GM20431 (cell line): ENCODE results near the gene CILP2.

Source experiments
- in situ Hi-C: fragments of 300-500 bp; cut with MseI, MboI; formaldehyde crosslinking; loops from one replicate; pipeline ENCODE4 v1.15.0; 2020; ENCODE audit warnings: low sequenced_read_pairs; ENCODE audit not compliant: unreplicated experiment

Gene CILP2

GRCh38 chr19:19502808-19503602, 35.1 kb upstream of the CILP2 start:
- in situ Hi-C loops = no loop called here

DNA sequence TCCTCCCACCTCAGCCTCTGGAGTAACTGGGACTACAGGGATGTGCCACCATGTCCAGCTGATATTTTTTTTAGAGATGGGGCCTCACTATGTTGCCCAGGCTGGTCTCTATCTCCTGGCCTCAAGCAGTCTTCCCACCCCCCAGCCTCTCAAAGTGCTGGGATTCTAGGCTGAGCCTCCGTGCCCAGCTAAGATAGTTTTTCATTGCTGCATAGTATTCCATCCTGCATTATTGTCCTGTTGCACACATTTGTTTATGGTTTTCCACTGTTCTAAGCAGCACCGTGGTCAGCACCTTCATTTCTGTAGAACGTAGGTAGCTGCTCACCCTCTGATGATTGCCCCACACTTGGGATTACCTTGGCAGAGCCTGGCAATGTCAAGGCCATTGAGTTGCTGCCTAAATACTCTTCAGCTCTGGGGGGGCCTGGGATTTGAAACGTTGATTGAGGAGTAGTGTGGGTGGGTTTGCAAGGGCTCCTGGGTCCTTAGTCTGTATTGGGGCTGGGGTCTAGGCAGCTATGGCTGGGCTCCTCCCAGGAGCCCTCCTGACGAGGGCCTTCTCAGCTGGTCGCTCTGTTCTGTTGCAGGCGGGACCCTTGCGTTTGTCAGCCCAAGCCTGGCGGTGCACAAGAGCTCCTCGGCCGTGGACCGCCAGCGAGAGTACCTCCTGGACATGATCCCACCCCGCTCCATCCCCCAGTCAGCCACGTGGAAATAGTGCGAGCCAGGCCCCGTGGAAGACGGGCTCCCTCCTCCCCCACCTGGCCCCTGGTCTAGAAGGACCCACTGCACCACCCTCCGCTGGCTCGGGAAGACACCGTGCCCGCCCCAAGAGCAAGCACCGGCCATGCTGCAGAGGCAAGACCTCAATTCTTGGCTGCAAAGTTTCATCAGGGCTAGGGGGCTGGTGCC, 33.1 kb upstream of the CILP2 start:
- in situ Hi-C loops = no loop called here

GRCh38 chr19:19505669-19506326, 32.3 kb upstream of the CILP2 start:
- in situ Hi-C loops = no loop called here

DNA sequence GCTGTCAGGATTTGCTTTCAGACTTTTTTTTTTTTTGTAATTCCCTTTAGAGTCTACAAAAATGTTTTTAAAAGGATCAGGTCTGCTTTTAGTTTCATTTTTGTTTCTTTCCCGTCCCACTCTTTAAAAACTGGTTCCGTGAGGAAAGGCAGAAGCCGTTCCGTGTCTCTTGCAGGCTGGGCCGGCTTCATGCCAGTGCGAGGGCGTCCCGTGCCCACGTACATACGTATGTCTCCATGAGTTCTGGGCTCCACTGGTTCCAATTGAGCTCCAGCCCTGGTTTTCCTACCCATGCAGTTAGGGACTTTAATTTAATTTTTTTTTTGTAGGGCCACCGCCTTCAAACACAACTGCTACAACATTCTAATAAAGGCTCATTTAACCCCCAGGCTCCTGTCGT, 31.5 kb upstream of the CILP2 start:
- in situ Hi-C loops = no loop called here

GRCh38 chr19:19507354-19507753, 30.7 kb upstream of the CILP2 start:
- in situ Hi-C loops = no loop called here

GRCh38 chr19:19508217-19508616, 29.8 kb upstream of the CILP2 start:
- in situ Hi-C loops = no loop called here

- in situ Hi-C loops = no loop called here
Measured at GRCh38 chr19:19510432-19510831, 27.6 kb upstream of the CILP2 start.

GRCh38 chr19:19513682-19514081, 24.4 kb upstream of the CILP2 start:
- in situ Hi-C loops = no loop called here

DNA sequence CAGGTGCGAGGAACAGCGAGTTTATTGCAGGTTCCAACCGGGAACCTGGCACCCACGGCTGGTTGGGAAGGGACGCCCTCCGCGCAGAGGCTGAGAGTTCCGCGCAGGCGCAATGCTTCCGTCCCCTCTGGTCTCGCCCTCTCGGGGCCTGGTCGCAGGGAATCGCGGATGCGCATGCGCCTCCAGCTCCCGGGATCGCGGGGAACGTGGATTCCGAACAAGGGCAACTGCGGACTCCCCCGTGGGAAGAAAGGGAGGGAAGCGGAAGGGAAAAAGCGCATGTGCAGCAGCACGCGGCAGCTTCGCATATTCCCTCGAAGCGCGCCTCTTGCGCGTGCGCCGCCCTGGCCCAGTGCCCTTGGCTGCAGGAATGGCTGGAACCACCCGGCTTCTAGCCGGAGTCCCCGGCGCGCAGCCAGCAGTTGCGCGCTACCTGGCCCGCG, 23.8 kb upstream of the CILP2 start:
- in situ Hi-C loops = no loop called here

GRCh38 chr19:19514881-19515641, 23.0 kb upstream of the CILP2 start, which contains the start of gene TSSK6:
TSSK6 (minus strand) TSS chr19:19515548; CDS start chr19:19515427, 121 bp downstream.
- in situ Hi-C loops = no loop called here

GRCh38 chr19:19515642-19516519, 22.2 kb upstream of the CILP2 start, which contains the start of gene NDUFA13:
NDUFA13 (plus strand) TSS chr19:19516225; CDS start chr19:19516239, 14 bp downstream.
- in situ Hi-C loops = no loop called here

DNA sequence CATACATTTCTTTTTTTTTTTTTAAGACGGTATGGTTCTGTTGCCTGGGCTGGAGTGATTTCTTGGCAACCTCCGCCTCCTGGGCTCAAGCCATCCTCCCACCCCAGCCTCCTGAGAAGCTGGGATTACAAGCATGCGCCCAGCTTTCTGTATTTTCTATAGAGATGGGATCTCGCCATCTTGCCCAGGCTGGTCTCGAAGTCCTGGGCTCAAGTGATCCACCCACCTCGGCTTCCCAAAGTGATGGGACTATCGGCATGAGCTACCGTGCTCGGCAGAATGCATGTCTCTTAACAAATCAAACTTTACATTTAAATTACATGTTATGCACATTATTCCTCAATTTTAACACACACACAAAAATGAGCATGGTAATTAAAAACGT, 20.8 kb upstream of the CILP2 start:
- in situ Hi-C loops = no loop called here

- in situ Hi-C loops = no loop called here
Measured at GRCh38 chr19:19520989-19521388, 17.1 kb upstream of the CILP2 start.

GRCh38 chr19:19523177-19523576, 14.9 kb upstream of the CILP2 start:
- in situ Hi-C loops = no loop called here

GRCh38 chr19:19524053-19524452, 14.0 kb upstream of the CILP2 start:
- in situ Hi-C loops = no loop called here

- in situ Hi-C loops = loop anchor here (25.0 kb wide), 3 partner anchors 112 to 762 kb away; partner anchors contain the start of genes GMIP and LPAR2
Measured at GRCh38 chr19:19525611-19526380, 12.3 kb upstream of the CILP2 start.

DNA sequence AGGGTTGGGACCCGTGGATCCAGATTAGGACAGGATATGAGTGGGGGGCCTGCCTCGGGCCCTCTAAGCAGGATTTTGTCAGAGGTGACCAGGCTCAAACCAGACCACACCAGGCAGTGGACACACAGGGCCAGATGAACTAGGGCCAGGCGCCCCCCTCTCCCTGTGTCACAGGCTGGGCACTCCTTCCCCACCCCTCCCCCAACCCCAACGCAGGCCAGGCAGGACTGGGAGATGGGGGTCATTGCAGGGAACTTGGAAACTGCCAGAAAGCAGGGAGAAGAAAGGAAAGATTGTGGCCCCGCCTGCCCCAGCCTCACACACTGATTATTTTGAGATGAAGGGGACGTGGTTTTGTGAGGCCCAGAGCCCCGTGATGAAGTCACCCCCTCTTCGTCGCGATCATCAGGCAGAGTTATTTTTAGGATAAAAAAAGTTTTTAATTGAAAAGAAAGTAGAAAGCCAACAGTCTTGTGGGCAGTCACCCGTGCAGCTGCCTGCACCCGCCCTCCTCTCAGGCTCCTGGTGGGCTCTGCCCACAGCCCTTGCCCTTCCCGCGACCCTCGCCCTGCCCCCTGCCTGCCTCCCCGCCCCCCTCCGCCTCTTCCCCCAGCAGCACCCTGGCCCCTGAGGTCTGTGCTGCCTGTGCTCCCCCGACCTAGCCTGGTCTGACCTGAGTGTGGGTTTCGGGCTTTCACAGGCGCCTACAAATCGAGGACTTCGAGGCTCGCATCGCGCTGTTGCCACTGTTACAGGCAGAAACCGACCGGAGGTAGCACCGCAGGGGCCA, 11.3 kb upstream of the CILP2 start:
- in situ Hi-C loops = loop anchor here (25.0 kb wide), 3 partner anchors 111 to 761 kb away; partner anchors contain the start of genes GMIP and LPAR2
